ENCODE results near the gene TRABD2A.

The TRABD2A gene

GRCh38 chr2:84817239-84817655 is 63.6 kb downstream of the TRABD2A start:
- DNase-seq (ENCODE audit: low read depth): no peak

- no peak for DNase-seq (ENCODE audit: low read depth)
These were observed 64.4 kb downstream of the TRABD2A start for GRCh38 chr2:84816426-84817026.

GRCh38 chr2:84815146-84815545 is 65.7 kb downstream of the TRABD2A start:
- DNase-seq (ENCODE audit: low read depth): peak; percentile 15

GRCh38 chr2:84811839-84812431 is 68.9 kb downstream of the TRABD2A start:
- no peak for DNase-seq (ENCODE audit: low read depth)

- DNase-seq (ENCODE audit: low read depth): no peak
These were observed 72.6 kb downstream of the TRABD2A start for GRCh38 chr2:84808279-84808678.

GRCh38 chr2:84807063-84807485 is 73.8 kb downstream of the TRABD2A start:
- peak; percentile 99 for DNase-seq (ENCODE audit: low read depth)

GRCh38 chr2:84805250-84805958 is 75.5 kb downstream of the TRABD2A start:
- DNase-seq (ENCODE audit: low read depth): peak; percentile 64

- DNase-seq (ENCODE audit: low read depth): peak; percentile 15
These were observed 79.1 kb downstream of the TRABD2A start for GRCh38 chr2:84801811-84802210.

- no peak for DNase-seq (ENCODE audit: low read depth)
These were observed 80.6 kb downstream of the TRABD2A start for GRCh38 chr2:84800194-84800805.

GRCh38 chr2:84799772-84800171 is 81.1 kb downstream of the TRABD2A start:
- DNase-seq (ENCODE audit: low read depth): no peak

- DNase-seq (ENCODE audit: low read depth): no peak
These were observed 83.6 kb downstream of the TRABD2A start for GRCh38 chr2:84797271-84797670.

GRCh38 chr2:84796798-84797197 is 84.1 kb downstream of the TRABD2A start:
- DNase-seq (ENCODE audit: low read depth): no peak

- DNase-seq (ENCODE audit: low read depth): no peak
These were observed 87.2 kb downstream of the TRABD2A start for GRCh38 chr2:84793641-84794040.

GRCh38 chr2:84792856-84793522 is 87.9 kb downstream of the TRABD2A start:
- no peak for DNase-seq (ENCODE audit: low read depth)

- DNase-seq (ENCODE audit: low read depth): no peak
These were observed 92.4 kb downstream of the TRABD2A start for GRCh38 chr2:84788498-84788897.

- no peak for DNase-seq (ENCODE audit: low read depth)
These were observed 92.9 kb downstream of the TRABD2A start for GRCh38 chr2:84788027-84788426.

- DNase-seq (ENCODE audit: low read depth): no peak
These were observed 94.3 kb downstream of the TRABD2A start for GRCh38 chr2:84786601-84787000.

GRCh38 chr2:84785950-84786349 is 94.9 kb downstream of the TRABD2A start:
- no peak for DNase-seq (ENCODE audit: low read depth)

- no peak for DNase-seq (ENCODE audit: low read depth)
These were observed 98.0 kb downstream of the TRABD2A start for GRCh38 chr2:84782717-84783442.

- no peak for DNase-seq (ENCODE audit: low read depth)
These were observed 98.8 kb downstream of the TRABD2A start for GRCh38 chr2:84781942-84782716.

GRCh38 chr2:84779781-84780180 is 101.1 kb downstream of the TRABD2A start:
- no peak for DNase-seq (ENCODE audit: low read depth)

Data from fibroblast of gingiva (primary cell).